ENCODE measurements around the gene DDX1.

- TF ChIP-seq POLR2A (IDR thresholded peaks at IDR 0.05; ENCODE audit: low read depth) (no peak), POLR2AphosphoS5 (IDR thresholded peaks at IDR 0.05) (no peak), CTCF (IDR thresholded peaks at IDR 0.05) (no peak), EP300 (IDR thresholded peaks at IDR 0.05) (no peak)
Measured at GRCh38 chr2:15566912-15567311, 24.8 kb upstream of the DDX1 start.

Data from esophagus muscularis mucosa (tissue), 4 donors.